Psoas muscle (tissue), 8 donors: ENCODE measurements around the gene KANSL1. TPM values are rescaled to one million over a fixed set of nuclear protein-coding genes. Genes with fewer than 3 reads are reported as not detected.

Experiments
- ATAC-seq, 4 donors: fragments of 200-7000 bp; cut with Tn5 transposase; one replicate each; pipeline ENCODE4 v1.9.1; 2020; ENCODE audit warnings: moderate library complexity in 3 of 4, mild to moderate bottlenecking in 2 of 4
- DNase-seq, 2 donors: peaks; one replicate each; pipeline ENCODE4 v3.0.0-alpha.2; 2020
- H3K27ac ChIP-seq: fragments of 200-600 bp; one replicate; pipeline ENCODE4 v1.8.0; 2022
- H3K27me3 ChIP-seq, 3 donors: fragments of 200-600 bp in 1 of 3; one replicate each; pipeline versions ENCODE4 v1.6.1 to v1.8.0; 2013 to 2022; ENCODE audit warnings: low read length in 2 of 3, mild to moderate bottlenecking in 2 of 3, moderate library complexity in 1 of 3; ENCODE audit not compliant: insufficient read depth in 3 of 3
- H3K36me3 ChIP-seq, 2 donors: fragments of 200-600 bp in 1 of 2; one replicate each; pipeline versions ENCODE4 v1.6.1 to v1.8.0; 2013 to 2022; ENCODE audit warnings: low read depth in 1 of 2, mild to moderate bottlenecking in 1 of 2, moderate library complexity in 1 of 2; ENCODE audit not compliant: insufficient read depth in 1 of 2
- H3K4me1 ChIP-seq: fragments of 200-600 bp; one replicate; pipeline ENCODE4 v1.8.0; 2022
- H3K4me3 ChIP-seq: fragments of 200-600 bp; one replicate; pipeline ENCODE4 v1.8.0; 2022; ENCODE audit warnings: mild to moderate bottlenecking
- H3K9me3 ChIP-seq: fragments of 200-600 bp; one replicate; pipeline ENCODE4 v1.8.0; 2022
- WGBS, 3 donors: extraction: QIAGEN DNeasy Blood & Tissue Kit; methylation state at CpG; one replicate each; pipeline versions ENCODE4 v1.1.6 to v1.1.7; 2013; 5-methylcytosine and 5-hydroxymethylcytosine counted together
- intact Hi-C, 2 donors: fragments of 100-400 bp; cut with DNase I; formaldehyde crosslinking; loops; one replicate each; pipeline versions ENCODE4 v1.11.0 to v1.14.2; 2022
- polyA plus RNA-seq, 3 donors: library from polyadenylated mRNA; stranded (reverse); fragments of 200-250 nt; gene quantifications; one replicate each; pipeline ENCODE4 v1.2.3, GENCODE V29; 2013
- total RNA-seq, 4 donors: library from RNA; stranded (reverse); fragmentation: NEBNext Ultra II Directional in 2 of 4; extraction: Animal tissue kit (Norgen Biotek cat#: 25700) in 2 of 4; gene quantifications; one replicate each; pipeline versions ENCODE4 v1.2.1 to v1.2.4, GENCODE V29; 2021 to 2023
- TF ChIP-seq, protein P1 (sequence below): fragments of 200-600 bp; IDR thresholded peaks from one replicate; pipeline ENCODE4 v1.8.0; 2022; ENCODE audit warnings: antibody characterized with exemption
- donor health status: healthy with polysubstance abuse.
- donor health status: DM: no; HTN: no; CAD: no; lungs with moderate emphysema.
- donor health status: Bipolar disorder and iron deficiency.
- donor health status: healthy.
- donor health status: DM: yes; HTN: yes; CAD: no.
- donor health status: DM: no; HTN: no; CAD: no.
- donor health status: DM: no; HTN: no; CAD: no.
- donor health status: DM: yes; HTN: yes; CAD: no.

Gene KANSL1
- total and polyA plus RNA-seq, 7 donors = 6.9 to 37.5 (median 25.8) TPM

DNA sequence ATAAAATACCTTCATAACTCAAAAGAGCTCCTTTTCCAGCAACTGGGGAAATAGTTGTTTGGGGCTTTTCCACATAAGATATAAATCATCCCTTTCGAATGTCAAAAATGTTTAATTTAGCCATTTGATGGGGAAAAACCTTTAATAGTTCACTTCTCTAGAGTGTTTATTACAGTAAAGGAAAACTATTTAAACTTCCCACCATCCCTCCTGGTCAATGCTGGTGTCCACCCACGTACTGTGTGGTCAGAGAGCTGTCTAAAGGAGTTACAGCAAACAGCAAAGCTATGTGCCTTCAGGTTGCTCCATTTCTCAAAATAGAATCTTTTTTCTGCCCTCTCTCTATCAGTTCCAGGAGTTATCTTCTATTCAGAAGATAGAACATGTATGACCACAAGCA, 33.5 kb downstream of the KANSL1 start:
- intact Hi-C loops = no loop called here
- Histone ChIP-seq H3K27ac (peak overlapping the region; percentile 57), H3K9me3 (no peaks in the 10 kb centered on the region), H3K4me1 (peaks cover 79% of the 10 kb centered on the region), H3K27me3 (no peaks in the 10 kb centered on the region), H3K36me3 (no peaks in the 10 kb centered on the region), H3K4me3 (peak overlapping the region; percentile 17)
- TF ChIP-seq, protein P1, sequence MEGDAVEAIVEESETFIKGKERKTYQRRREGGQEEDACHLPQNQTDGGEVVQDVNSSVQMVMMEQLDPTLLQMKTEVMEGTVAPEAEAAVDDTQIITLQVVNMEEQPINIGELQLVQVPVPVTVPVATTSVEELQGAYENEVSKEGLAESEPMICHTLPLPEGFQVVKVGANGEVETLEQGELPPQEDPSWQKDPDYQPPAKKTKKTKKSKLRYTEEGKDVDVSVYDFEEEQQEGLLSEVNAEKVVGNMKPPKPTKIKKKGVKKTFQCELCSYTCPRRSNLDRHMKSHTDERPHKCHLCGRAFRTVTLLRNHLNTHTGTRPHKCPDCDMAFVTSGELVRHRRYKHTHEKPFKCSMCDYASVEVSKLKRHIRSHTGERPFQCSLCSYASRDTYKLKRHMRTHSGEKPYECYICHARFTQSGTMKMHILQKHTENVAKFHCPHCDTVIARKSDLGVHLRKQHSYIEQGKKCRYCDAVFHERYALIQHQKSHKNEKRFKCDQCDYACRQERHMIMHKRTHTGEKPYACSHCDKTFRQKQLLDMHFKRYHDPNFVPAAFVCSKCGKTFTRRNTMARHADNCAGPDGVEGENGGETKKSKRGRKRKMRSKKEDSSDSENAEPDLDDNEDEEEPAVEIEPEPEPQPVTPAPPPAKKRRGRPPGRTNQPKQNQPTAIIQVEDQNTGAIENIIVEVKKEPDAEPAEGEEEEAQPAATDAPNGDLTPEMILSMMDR = no peak
- ATAC-seq (peak; percentile 75 to 91 (median 82)), DNase-seq (no peak)
- WGBS, 3 donors = 45 to 58% (median 58%) methylated on average over 2 of the region's 2 CpGs

DNA sequence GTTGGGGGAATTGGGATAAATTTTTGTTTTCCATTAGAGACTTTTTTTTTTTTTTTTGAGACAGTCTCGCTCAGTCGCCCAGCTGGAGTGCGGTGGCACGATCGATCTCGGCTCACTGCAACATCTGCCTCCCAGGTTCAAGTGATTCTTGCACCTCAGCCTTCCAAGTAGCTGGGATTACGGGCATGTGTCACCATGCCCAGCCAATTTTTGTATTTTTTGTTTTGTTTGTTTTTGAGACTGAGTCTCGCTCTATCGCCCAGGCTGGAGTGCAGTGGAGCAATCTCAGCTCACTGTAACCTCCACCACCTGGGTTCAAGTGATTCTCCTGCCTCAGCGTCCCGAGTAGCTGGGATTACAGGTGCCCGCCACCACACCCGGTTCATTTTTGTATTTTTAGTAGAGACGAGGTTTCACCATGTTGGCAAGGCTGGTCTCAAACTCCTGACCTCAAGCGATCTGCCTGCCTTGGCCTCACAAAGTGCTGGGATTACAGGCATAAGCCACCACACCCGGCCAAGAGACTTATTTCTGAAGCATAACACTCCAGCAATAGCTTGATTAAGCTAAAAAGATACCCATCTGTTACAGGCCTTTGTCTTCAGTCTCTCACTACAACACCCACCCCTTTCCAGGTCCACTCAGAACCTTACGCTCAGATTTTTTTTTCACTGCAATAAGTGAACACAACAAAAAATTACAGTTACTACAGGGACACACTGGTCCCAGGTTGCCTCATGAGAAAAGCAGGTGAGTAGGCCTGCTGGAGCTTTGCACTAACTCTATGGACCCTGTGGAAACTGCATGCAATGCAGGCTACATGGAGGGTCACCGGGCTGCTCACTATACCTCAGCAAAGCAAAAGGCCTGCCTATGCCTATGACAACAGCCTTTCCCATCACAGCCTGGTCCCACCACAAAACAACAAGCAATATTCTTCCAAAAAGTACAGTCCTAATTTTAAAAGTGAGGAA, 34.6 kb downstream of the KANSL1 start:
- no peaks in the 10 kb centered on the region for H3K9me3 ChIP-seq
- H3K4me1 ChIP-seq = peaks cover 79% of the 10 kb centered on the region
- 47 to 69% (median 52%) methylated on average over 18 of the region's 18 CpGs for WGBS, 3 donors
- H3K27ac ChIP-seq = peak overlapping the region; percentile 27
- intact Hi-C loops = no loop called here
- TF ChIP-seq, protein P1 = no peak
- ATAC-seq = peak in 2 of 4 donors; percentile 39
- no peak overlapping the region for H3K4me3 ChIP-seq
- no peaks in the 10 kb centered on the region for H3K36me3 ChIP-seq
- DNase-seq = no peak
- no peaks in the 10 kb centered on the region for H3K27me3 ChIP-seq

DNA sequence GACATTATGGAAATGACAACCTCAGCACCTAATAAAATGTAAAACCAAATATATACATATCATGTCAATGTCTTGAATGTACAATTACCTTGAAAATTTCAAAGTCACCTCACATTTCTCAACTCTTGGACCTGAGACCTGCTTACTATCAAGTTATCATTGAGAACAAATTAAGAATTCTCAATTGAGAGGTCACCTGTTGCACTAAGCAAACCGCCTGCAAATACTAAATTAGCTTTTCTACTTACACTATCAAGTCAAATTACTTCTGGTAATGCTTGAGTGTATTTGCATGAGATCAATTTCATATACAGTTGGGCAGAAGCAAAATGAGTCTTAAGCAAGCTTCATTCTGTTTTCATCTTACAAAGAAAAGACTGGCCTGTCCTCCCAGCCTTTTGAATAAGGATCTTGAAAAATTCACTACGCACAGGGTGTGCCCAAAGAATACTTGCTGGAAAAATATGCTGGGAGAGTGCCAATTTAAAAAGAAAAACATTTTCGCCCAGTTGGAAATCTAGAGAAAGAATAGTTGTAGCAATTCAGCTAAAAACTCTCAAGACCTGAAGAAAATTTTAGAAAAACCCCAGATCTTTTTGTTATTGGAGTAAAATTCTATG, 35.7 kb downstream of the KANSL1 start:
- intact Hi-C loops = no loop called here
- TF ChIP-seq, protein P1 = no peak
- Histone ChIP-seq H3K27me3 (no peaks in the 10 kb centered on the region), H3K27ac (peak overlapping the region; percentile 42), H3K4me1 (peaks cover 82% of the 10 kb centered on the region), H3K4me3 (no peak overlapping the region), H3K36me3 (no peaks in the 10 kb centered on the region), H3K9me3 (no peaks in the 10 kb centered on the region)
- DNase-seq (no peak), ATAC-seq (no peak)
- 32 to 57% (median 40%) methylated on average over 3 of the region's 3 CpGs for WGBS, 3 donors

DNA sequence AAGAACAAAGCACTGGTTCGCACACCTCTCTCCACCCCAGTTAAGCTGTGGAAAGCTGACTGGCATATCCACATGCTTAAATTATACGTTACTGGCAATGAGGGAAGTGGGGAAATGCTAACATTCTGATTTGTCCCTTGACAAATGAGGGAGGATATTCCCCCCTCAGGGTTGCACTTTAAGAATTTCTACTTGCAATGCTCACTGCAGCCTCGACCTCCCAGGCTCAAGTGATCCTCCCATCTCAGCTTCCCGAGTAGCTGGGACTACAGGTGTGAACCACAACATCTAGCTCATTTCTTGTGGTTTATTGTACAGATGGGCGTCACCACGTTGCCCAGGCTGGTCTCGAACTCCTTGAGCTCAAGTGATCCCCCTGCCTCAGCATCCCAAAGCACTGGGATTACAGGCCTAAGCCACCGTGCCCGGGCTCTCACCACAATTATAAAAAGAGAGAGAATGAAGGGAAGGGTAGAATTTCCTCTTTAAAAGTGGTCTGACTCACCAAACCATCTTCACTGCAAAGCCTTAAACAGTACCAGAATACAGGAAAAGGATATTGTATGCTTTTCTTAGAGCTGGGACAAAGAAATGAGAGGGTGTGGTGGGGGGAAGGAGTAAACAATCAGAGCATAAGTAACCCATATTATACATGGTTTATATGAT, 38.9 kb downstream of the KANSL1 start:
- Histone ChIP-seq H3K27ac (peak overlapping the region; percentile 7), H3K27me3 (no peaks in the 10 kb centered on the region), H3K36me3 (no peaks in the 10 kb centered on the region), H3K4me3 (no peak overlapping the region), H3K9me3 (no peaks in the 10 kb centered on the region), H3K4me1 (peaks cover 91% of the 10 kb centered on the region)
- DNase-seq (no peak), ATAC-seq (peak in 2 of 4 donors; percentile 6 to 18)
- intact Hi-C loops = no loop called here
- 40 to 53% (median 48%) methylated on average over 9 of the region's 9 CpGs for WGBS, 3 donors
- TF ChIP-seq, protein P1 = no peak
